ENCODE measurements around the gene MAGI1.

MAGI1 gene

GRCh38 chr3:65730449-65730848, 308.3 kb downstream of the MAGI1 start:
- H3K9me3 ChIP-seq (ENCODE audit: insufficient read depth, low read depth, low read length), result no peaks in the 10 kb centered on the region
- no peak overlapping the region for H2AFZ ChIP-seq (ENCODE audit: low read length)
- no peak overlapping the region for H3K9ac ChIP-seq (ENCODE audit: low read depth, low read length, poor library complexity, severe bottlenecking)
- no peak for TF ChIP-seq CTCF (conservative IDR thresholded peaks at IDR 0.05; ENCODE audit: low read length)
- TF ChIP-seq EZH2phosphoT487 (IDR thresholded peaks at IDR 0.05; ENCODE audit: borderline replicate concordance), result no peak
- no peaks in the 10 kb centered on the region for H4K20me1 ChIP-seq (ENCODE audit: insufficient read depth, low read length, poor library complexity, severe bottlenecking)
- no peaks in the 10 kb centered on the region for H3K36me3 ChIP-seq (ENCODE audit: insufficient read depth, low read length)
- H3K79me2 ChIP-seq (ENCODE audit: insufficient read depth, low read length), result no peaks in the 10 kb centered on the region
- H3K4me3 ChIP-seq (ENCODE audit: low read length, poor library complexity, severe bottlenecking), result no peak overlapping the region
- H3K27me3 ChIP-seq (ENCODE audit: insufficient read depth, low read length, poor library complexity, severe bottlenecking), result no peaks in the 10 kb centered on the region
- no peaks in the 10 kb centered on the region for H3F3A ChIP-seq (ENCODE audit: low read depth)
- no peak overlapping the region for H3K4me2 ChIP-seq (ENCODE audit: low read depth, low read length, poor library complexity, severe bottlenecking)
- no peaks in the 10 kb centered on the region for H3K9me2 ChIP-seq (replicated peaks; ENCODE audit: low read depth, low read length)
- peaks cover 4% of the 10 kb centered on the region for H3K4me1 ChIP-seq (ENCODE audit: insufficient read depth, low read length, poor library complexity, severe bottlenecking)

GRCh38 chr3:65729973-65730372, 308.7 kb downstream of the MAGI1 start:
- H3K4me2 ChIP-seq (ENCODE audit: low read depth, low read length, poor library complexity, severe bottlenecking), result no peak overlapping the region
- TF ChIP-seq EZH2phosphoT487 (IDR thresholded peaks at IDR 0.05; ENCODE audit: borderline replicate concordance) (no peak), CTCF (conservative IDR thresholded peaks at IDR 0.05; ENCODE audit: low read length) (no peak)
- H4K20me1 ChIP-seq (ENCODE audit: insufficient read depth, low read length, poor library complexity, severe bottlenecking), result no peaks in the 10 kb centered on the region
- peaks cover 4% of the 10 kb centered on the region for H3K4me1 ChIP-seq (ENCODE audit: insufficient read depth, low read length, poor library complexity, severe bottlenecking)
- H3K36me3 ChIP-seq (ENCODE audit: insufficient read depth, low read length), result no peaks in the 10 kb centered on the region
- no peaks in the 10 kb centered on the region for H3K27me3 ChIP-seq (ENCODE audit: insufficient read depth, low read length, poor library complexity, severe bottlenecking)
- no peaks in the 10 kb centered on the region for H3K9me2 ChIP-seq (replicated peaks; ENCODE audit: low read depth, low read length)
- H3K9me3 ChIP-seq (ENCODE audit: insufficient read depth, low read depth, low read length), result no peaks in the 10 kb centered on the region
- H2AFZ ChIP-seq (ENCODE audit: low read length), result no peak overlapping the region
- no peaks in the 10 kb centered on the region for H3F3A ChIP-seq (ENCODE audit: low read depth)
- H3K79me2 ChIP-seq (ENCODE audit: insufficient read depth, low read length), result no peaks in the 10 kb centered on the region
- no peak overlapping the region for H3K9ac ChIP-seq (ENCODE audit: low read depth, low read length, poor library complexity, severe bottlenecking)
- no peak overlapping the region for H3K4me3 ChIP-seq (ENCODE audit: low read length, poor library complexity, severe bottlenecking)

GRCh38 chr3:65729555-65729954, 309.2 kb downstream of the MAGI1 start:
- no peaks in the 10 kb centered on the region for H3K36me3 ChIP-seq (ENCODE audit: insufficient read depth, low read length)
- no peak overlapping the region for H2AFZ ChIP-seq (ENCODE audit: low read length)
- H3F3A ChIP-seq (ENCODE audit: low read depth), result no peaks in the 10 kb centered on the region
- H3K4me3 ChIP-seq (ENCODE audit: low read length, poor library complexity, severe bottlenecking), result no peak overlapping the region
- H3K4me1 ChIP-seq (ENCODE audit: insufficient read depth, low read length, poor library complexity, severe bottlenecking), result peaks cover 4% of the 10 kb centered on the region
- no peaks in the 10 kb centered on the region for H3K27me3 ChIP-seq (ENCODE audit: insufficient read depth, low read length, poor library complexity, severe bottlenecking)
- no peaks in the 10 kb centered on the region for H3K9me3 ChIP-seq (ENCODE audit: insufficient read depth, low read depth, low read length)
- TF ChIP-seq CTCF (conservative IDR thresholded peaks at IDR 0.05; ENCODE audit: low read length) (no peak), EZH2phosphoT487 (IDR thresholded peaks at IDR 0.05; ENCODE audit: borderline replicate concordance) (no peak)
- H3K9ac ChIP-seq (ENCODE audit: low read depth, low read length, poor library complexity, severe bottlenecking), result no peak overlapping the region
- no peaks in the 10 kb centered on the region for H4K20me1 ChIP-seq (ENCODE audit: insufficient read depth, low read length, poor library complexity, severe bottlenecking)
- no peaks in the 10 kb centered on the region for H3K79me2 ChIP-seq (ENCODE audit: insufficient read depth, low read length)
- no peaks in the 10 kb centered on the region for H3K9me2 ChIP-seq (replicated peaks; ENCODE audit: low read depth, low read length)
- H3K4me2 ChIP-seq (ENCODE audit: low read depth, low read length, poor library complexity, severe bottlenecking), result no peak overlapping the region

All from Loucy (cell line).